ENCODE results near the gene USP10. TPM values are rescaled to one million over a fixed set of nuclear protein-coding genes. Genes with fewer than 3 reads are reported as not detected.

USP10 gene
- total and polyA plus RNA-seq, 2 donors (not counting 3 experiments of a cell fraction or from before 2014, with no cell fraction given): 84.0 to 115 TPM

GRCh38 chr16:84678541-84678940 is 21.3 kb upstream of the USP10 start:
- Histone ChIP-seq H3K27ac (ENCODE audit: insufficient read depth, low read depth, low read length) (no peak overlapping the region), H3K9ac (replicated peaks; ENCODE audit: extremely low read depth, insufficient read depth, low read length) (no peak overlapping the region), H2AFZ (ENCODE audit: low read depth, low read length) (no peak overlapping the region), H3K4me2 (ENCODE audit: insufficient read depth, low read length) (no peak overlapping the region), H3K4me3 (replicated peaks in 1 of 3; ENCODE audit: insufficient read depth in 1 of 3, low read depth in 1 of 3, low read length in 3 of 3) (no peak overlapping the region), H4K20me1 (replicated peaks; ENCODE audit: control insufficient read depth, extremely low read depth, insufficient read depth, low read length) (no peaks in the 10 kb centered on the region), H3K79me2 (ENCODE audit: control insufficient read depth, insufficient read depth, low read length) (no peaks in the 10 kb centered on the region), H3K4me1 (ENCODE audit: control insufficient read depth, extremely low read depth, insufficient read depth, low read length) (no peaks in the 10 kb centered on the region), H3K36me3 (ENCODE audit: control insufficient read depth in 2 of 2, extremely low read depth in 1 of 2, insufficient read depth in 2 of 2, low read length in 2 of 2) (no peaks in the 10 kb centered on the region), H3K9me3 (replicated peaks; ENCODE audit: control insufficient read depth, insufficient read depth, low read length) (no peaks in the 10 kb centered on the region), H3K27me3 (ENCODE audit: control insufficient read depth in 2 of 2, insufficient read depth in 2 of 2, low read length in 2 of 2) (peaks cover 13 to 20% of the 10 kb centered on the region in 2 experiments), H3K9me1 (replicated peaks; ENCODE audit: control insufficient read depth, extremely low read depth, insufficient read depth, low read length) (no peaks in the 10 kb centered on the region)
- TF ChIP-seq CTCF (IDR thresholded peaks at IDR 0.05; ENCODE audit: extremely low read depth in 1 of 2, insufficient read depth in 1 of 2, low read depth in 1 of 2, low read length in 2 of 2) (no peak), FOS (IDR thresholded peaks at IDR 0.05; ENCODE audit: borderline replicate concordance, insufficient read depth, low read length) (no peak), POLR2AphosphoS5 (IDR thresholded peaks at IDR 0.05; ENCODE audit: insufficient read depth, low read depth, low read length) (no peak), GATA2 (IDR thresholded peaks at IDR 0.05; ENCODE audit: insufficient read depth, insufficient read length, low read depth, low read length) (no peak), POLR2A (IDR thresholded peaks at IDR 0.05; ENCODE audit: low read depth, low read length) (no peak), EZH2 (IDR thresholded peaks at IDR 0.05; ENCODE audit: borderline replicate concordance, low read depth, low read length, severe bottlenecking) (no peak), JUN (IDR thresholded peaks at IDR 0.05; ENCODE audit: borderline replicate concordance, insufficient read depth, insufficient read length, low read depth) (no peak), MYC (IDR thresholded peaks at IDR 0.05; ENCODE audit: low read depth, low read length) (no peak)
- no TSS peak for BruUV-seq (replicated peaks)
- POLR2A ChIA-PET: no interaction called here
- intact Hi-C loops (cut with micrococcal nuclease): no loop called here
- CTCF ChIA-PET: interaction anchor here (0.7 kb wide), 1 partner anchor 35 kb away, joined by 3 read pairs; no protein-coding TSS in a partner anchor
- DNase-seq (ENCODE audit: low read depth, low spot score): no peak
- FAIRE-seq: no peak
- dilution Hi-C loops (cut with MboI; ENCODE audit: extremely low pct_ligation_motif_present, low sequenced_read_pairs): no loop called here

All from endothelial cell of umbilical vein (primary cell).